Activated T-cell treated with anti-CD3 and anti-CD28 coated beads for 4 hours (primary cell): ENCODE data around the gene IL16.

Experiments
- DNase-seq: peaks from one replicate; pipeline ENCODE4 v3.0.0-alpha.2; 2020

The IL16 gene

GRCh38 chr15:81209635-81210034 lies 13.0 kb downstream of the IL16 start:
- DNase-seq, result no peak

- DNase-seq, result no peak
Measured at GRCh38 chr15:81211376-81211775, 14.7 kb downstream of the IL16 start.

GRCh38 chr15:81213982-81214381 lies 17.3 kb downstream of the IL16 start:
- no peak for DNase-seq

GRCh38 chr15:81215531-81215930 lies 18.9 kb downstream of the IL16 start:
- DNase-seq, result no peak

- no peak for DNase-seq
Measured at GRCh38 chr15:81215983-81216382, 19.3 kb downstream of the IL16 start.

GRCh38 chr15:81216422-81216821 lies 19.7 kb downstream of the IL16 start:
- DNase-seq, result no peak

GRCh38 chr15:81221449-81221848 lies 24.8 kb downstream of the IL16 start:
- DNase-seq, result no peak

- DNase-seq, result no peak
Measured at GRCh38 chr15:81222007-81222406, 25.3 kb downstream of the IL16 start.

GRCh38 chr15:81223346-81223971 lies 26.8 kb downstream of the IL16 start:
- no peak for DNase-seq

GRCh38 chr15:81224232-81224631 lies 27.6 kb downstream of the IL16 start:
- DNase-seq, result no peak

- no peak for DNase-seq
Measured at GRCh38 chr15:81225161-81225671, 28.5 kb downstream of the IL16 start.

GRCh38 chr15:81227716-81228115 lies 31.0 kb downstream of the IL16 start:
- DNase-seq, result no peak

- no peak for DNase-seq
Measured at GRCh38 chr15:81229586-81229985, 32.9 kb downstream of the IL16 start.

GRCh38 chr15:81235276-81236123 lies 38.8 kb downstream of the IL16 start:
- DNase-seq, result no peak

GRCh38 chr15:81239190-81239589 lies 42.5 kb downstream of the IL16 start:
- no peak for DNase-seq

GRCh38 chr15:81242778-81243177 lies 46.1 kb downstream of the IL16 start:
- DNase-seq, result no peak

- no peak for DNase-seq
Measured at GRCh38 chr15:81244306-81244705, 47.6 kb downstream of the IL16 start.

GRCh38 chr15:81253846-81254245 lies 57.2 kb downstream of the IL16 start:
- no peak for DNase-seq

- no peak for DNase-seq
Measured at GRCh38 chr15:81254277-81254915, 57.7 kb downstream of the IL16 start.

GRCh38 chr15:81254916-81255290 lies 58.2 kb downstream of the IL16 start:
- no peak for DNase-seq

- DNase-seq, result no peak
Measured at GRCh38 chr15:81255315-81255957, 58.8 kb downstream of the IL16 start.

- no peak for DNase-seq
Measured at GRCh38 chr15:81255958-81256320, 59.3 kb downstream of the IL16 start.

- DNase-seq, result no peak
Measured at GRCh38 chr15:81256916-81257315, 60.2 kb downstream of the IL16 start.
